Peyer's patch (tissue), 4 donors: ENCODE results near the gene BMPER. TPM values are rescaled to one million over a fixed set of nuclear protein-coding genes. Genes with fewer than 3 reads are reported as not detected.

ENCODE experiments used
- DNase-seq, 3 donors: peaks; one replicate each; pipeline ENCODE4 v3.0.0-alpha.2; 2017 to 2019
- H3K27ac ChIP-seq, 4 donors: fragments of 200-600 bp; sonication (generic); one replicate each; pipeline ENCODE4 v1.5.1; 2016 to 2019
- H3K27me3 ChIP-seq, 2 donors: fragments of 200-600 bp; sonication (generic); one replicate each; pipeline ENCODE4 v1.5.1; 2019
- H3K36me3 ChIP-seq, 3 donors: fragments of 200-600 bp; sonication (generic); one replicate each; pipeline ENCODE4 v1.5.1; 2016 to 2019
- H3K4me1 ChIP-seq, 4 donors: fragments of 200-600 bp; sonication (generic); one replicate each; pipeline ENCODE4 v1.5.1; 2016 to 2019
- H3K4me3 ChIP-seq, 4 donors: fragments of 200-600 bp; sonication (generic); 1 replicate in 3 of 4; 2 replicates in 1 of 4; pipeline ENCODE4 v1.5.1; 2016 to 2019; ENCODE audit warnings: mild to moderate bottlenecking in 1 of 4
- H3K9me3 ChIP-seq, 4 donors: fragments of 200-600 bp; sonication (generic); one replicate each; pipeline ENCODE4 v1.5.1; 2016 to 2019; ENCODE audit warnings: mild to moderate bottlenecking in 1 of 4
- POLR2A ChIP-seq, 2 donors: fragments of 450-650 bp; IDR thresholded peaks; one replicate each; pipeline ENCODE4 v1.5.1; 2017; ENCODE audit warnings: antibody characterized with exemption in 2 of 2, mild to moderate bottlenecking in 2 of 2, moderate library complexity in 2 of 2
- total RNA-seq, 4 donors: library from RNA; depleted of rRNA; stranded (reverse); fragments of >200 nt; gene quantifications; one replicate each; pipeline ENCODE4 v1.1.0, GENCODE V29; 2016
- TF ChIP-seq, protein P1 (sequence below), 6 experiments: fragments of 450-650 bp in 4 of 6; fragments of 200-600 bp in 2 of 6; sonication (generic) in 1 of 6; IDR thresholded peaks; one replicate each; pipeline ENCODE4 v1.5.1; 2017 to 2019; ENCODE audit warnings: antibody characterized with exemption in 6 of 6, mild to moderate bottlenecking in 3 of 6, moderate library complexity in 1 of 6

BMPER gene
- total RNA-seq, 4 donors from 2014 or later: 4.0 to 50.3 (median 17.6) TPM

DNA sequence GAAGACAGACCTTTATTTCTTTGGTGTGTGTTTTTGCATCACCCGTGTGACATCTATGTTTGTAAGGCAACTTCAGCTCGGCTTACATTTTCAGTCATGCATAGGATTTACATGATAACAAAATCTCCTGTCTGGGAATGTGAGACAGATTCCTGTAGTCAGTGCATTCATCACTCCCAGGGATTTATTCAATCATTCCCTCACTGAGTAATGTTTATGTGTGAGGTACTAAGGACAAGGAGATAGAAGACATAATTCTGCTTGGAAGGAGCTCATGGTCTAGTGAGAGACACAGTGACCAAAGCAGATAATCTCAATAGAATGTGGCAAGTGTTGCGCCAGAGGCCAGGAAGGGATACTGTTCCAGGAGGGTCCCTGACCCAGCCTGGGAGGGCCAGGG lies 35.2 kb upstream of the BMPER start:
- Histone ChIP-seq H3K4me3 (no peak overlapping the region), H3K4me1 (no peaks in the 10 kb centered on the region), H3K27ac (no peak overlapping the region), H3K9me3 (no peaks in the 10 kb centered on the region), H3K36me3 (no peaks in the 10 kb centered on the region), H3K27me3 (no peaks in the 10 kb centered on the region)
- TF ChIP-seq POLR2A (IDR thresholded peaks at IDR 0.05): no peak
- TF ChIP-seq, protein P1, sequence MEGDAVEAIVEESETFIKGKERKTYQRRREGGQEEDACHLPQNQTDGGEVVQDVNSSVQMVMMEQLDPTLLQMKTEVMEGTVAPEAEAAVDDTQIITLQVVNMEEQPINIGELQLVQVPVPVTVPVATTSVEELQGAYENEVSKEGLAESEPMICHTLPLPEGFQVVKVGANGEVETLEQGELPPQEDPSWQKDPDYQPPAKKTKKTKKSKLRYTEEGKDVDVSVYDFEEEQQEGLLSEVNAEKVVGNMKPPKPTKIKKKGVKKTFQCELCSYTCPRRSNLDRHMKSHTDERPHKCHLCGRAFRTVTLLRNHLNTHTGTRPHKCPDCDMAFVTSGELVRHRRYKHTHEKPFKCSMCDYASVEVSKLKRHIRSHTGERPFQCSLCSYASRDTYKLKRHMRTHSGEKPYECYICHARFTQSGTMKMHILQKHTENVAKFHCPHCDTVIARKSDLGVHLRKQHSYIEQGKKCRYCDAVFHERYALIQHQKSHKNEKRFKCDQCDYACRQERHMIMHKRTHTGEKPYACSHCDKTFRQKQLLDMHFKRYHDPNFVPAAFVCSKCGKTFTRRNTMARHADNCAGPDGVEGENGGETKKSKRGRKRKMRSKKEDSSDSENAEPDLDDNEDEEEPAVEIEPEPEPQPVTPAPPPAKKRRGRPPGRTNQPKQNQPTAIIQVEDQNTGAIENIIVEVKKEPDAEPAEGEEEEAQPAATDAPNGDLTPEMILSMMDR (IDR thresholded peaks at IDR 0.05): no peak
- DNase-seq: no peak

DNA sequence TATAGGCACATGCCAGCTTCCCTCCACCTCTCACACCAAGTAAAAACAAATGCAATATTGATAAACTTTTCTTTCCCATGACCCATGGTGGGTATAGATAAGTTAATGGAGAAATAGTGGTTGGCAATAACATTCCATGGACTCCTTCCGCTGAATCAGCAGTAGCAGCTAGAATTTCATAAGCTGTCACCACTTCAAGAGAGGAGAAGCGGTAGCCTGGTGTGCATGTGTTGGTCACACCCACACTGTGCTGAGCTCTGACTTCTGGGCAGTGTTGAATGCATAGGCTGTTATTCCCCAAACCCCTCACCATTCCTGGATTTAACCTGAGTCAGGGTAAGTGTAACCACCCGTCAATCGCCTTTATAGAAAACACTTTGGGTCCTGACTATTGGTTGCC lies 32.5 kb upstream of the BMPER start:
- no peak for TF ChIP-seq POLR2A (IDR thresholded peaks at IDR 0.05)
- TF ChIP-seq, protein P1 (IDR thresholded peaks at IDR 0.05): no peak
- Histone ChIP-seq H3K9me3 (no peaks in the 10 kb centered on the region), H3K4me3 (no peak overlapping the region)

DNA sequence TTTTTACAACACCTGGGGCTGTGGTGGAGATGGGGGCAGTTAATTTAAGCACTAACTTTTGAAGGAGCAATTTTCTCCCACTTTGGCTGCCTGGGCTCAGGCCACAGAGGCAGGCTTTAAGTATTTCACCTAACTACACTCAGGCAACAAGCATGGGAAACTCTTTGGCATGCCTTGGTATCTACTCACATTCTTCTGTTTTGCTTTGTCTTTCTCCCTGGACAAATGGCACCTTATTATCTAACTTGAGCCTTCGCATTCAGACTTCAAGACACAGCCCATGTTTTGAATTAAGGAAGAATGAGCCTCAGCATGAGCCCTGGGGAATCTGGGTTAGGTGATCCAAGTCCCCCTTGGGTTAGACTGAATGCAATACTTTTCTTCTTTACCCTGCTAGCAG lies 31.8 kb upstream of the BMPER start:
- no peak for DNase-seq
- no peaks in the 10 kb centered on the region for H3K27me3 ChIP-seq
- H3K27ac ChIP-seq: no peak overlapping the region
- H3K36me3 ChIP-seq: no peaks in the 10 kb centered on the region
- no peaks in the 10 kb centered on the region for H3K9me3 ChIP-seq
- H3K4me3 ChIP-seq: no peak overlapping the region
- TF ChIP-seq POLR2A (IDR thresholded peaks at IDR 0.05): no peak
- TF ChIP-seq, protein P1 (IDR thresholded peaks at IDR 0.05): no peak
- H3K4me1 ChIP-seq: no peaks in the 10 kb centered on the region

More for the DNA sequence above, 32.5 kb upstream of the BMPER start:
- no peaks in the 10 kb centered on the region for H3K27me3 ChIP-seq
- DNase-seq: no peak
- H3K27ac ChIP-seq: no peak overlapping the region
- H3K4me1 ChIP-seq: no peaks in the 10 kb centered on the region
- no peaks in the 10 kb centered on the region for H3K36me3 ChIP-seq

DNA sequence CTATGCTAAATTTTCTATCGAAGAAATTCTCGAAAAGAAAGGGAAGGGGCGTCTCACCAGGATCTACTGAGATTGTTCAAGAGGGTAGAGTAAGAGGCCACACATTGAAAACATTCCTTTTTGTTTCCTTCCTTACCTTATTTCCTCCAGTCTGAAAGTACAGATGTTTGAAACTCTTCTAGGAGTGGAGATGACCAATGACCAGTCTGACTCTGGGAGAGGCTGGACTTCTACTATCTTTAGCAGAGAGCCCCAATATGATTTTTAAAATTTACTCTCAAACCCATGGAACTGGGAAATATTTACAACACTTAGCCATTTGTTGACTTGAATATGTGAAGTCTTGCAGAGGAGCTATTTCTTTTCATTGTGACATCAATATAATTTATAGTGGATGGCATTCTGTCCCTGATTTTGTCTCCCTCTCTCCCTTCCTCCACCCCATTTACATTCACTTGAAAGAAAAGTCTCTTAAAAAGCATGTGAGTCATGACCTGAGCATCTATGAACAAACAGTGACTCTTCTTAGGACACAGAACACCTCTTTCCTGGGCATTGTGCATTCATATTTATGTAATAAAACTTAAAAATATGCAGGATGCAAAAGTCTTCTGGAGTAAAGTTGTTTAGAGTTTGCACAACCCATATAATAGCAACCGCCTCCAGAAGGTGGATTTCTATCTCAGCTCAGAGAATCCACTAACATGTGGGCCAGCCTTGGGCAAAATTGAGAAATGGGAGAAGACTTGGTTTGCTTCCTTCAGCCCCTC lies 31.2 kb upstream of the BMPER start:
- H3K9me3 ChIP-seq: no peaks in the 10 kb centered on the region

DNA sequence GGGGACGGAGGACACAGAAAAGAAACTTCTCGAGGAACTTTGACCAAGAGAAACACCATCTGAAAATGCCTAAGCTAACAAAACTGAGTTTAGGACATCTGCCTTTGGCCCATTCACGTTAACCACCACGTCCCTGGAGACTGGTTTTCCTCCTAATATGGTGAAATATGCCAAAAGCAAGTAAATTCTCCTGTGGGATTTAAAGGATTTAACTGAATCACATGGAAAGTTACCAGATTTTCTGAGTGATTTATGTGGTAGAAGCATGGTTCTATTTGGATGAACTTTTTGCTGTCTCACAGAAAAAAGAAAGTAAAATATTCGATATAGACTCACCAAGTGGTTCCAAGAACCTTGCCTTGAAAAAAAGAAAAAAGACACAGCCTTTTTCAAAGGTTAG lies 30.4 kb upstream of the BMPER start:
- Histone ChIP-seq H3K4me3 (no peak overlapping the region), H3K9me3 (no peaks in the 10 kb centered on the region), H3K27me3 (no peaks in the 10 kb centered on the region), H3K4me1 (no peaks in the 10 kb centered on the region), H3K36me3 (no peaks in the 10 kb centered on the region), H3K27ac (no peak overlapping the region)
- TF ChIP-seq POLR2A (IDR thresholded peaks at IDR 0.05): no peak
- TF ChIP-seq, protein P1 (IDR thresholded peaks at IDR 0.05): no peak
- no peak for DNase-seq

More for the DNA sequence above, 31.2 kb upstream of the BMPER start:
- no peak for DNase-seq
- Histone ChIP-seq H3K27me3 (no peaks in the 10 kb centered on the region), H3K4me3 (no peak overlapping the region), H3K4me1 (no peaks in the 10 kb centered on the region), H3K27ac (no peak overlapping the region), H3K36me3 (no peaks in the 10 kb centered on the region)
- TF ChIP-seq, protein P1 (IDR thresholded peaks at IDR 0.05): no peak
- TF ChIP-seq POLR2A (IDR thresholded peaks at IDR 0.05): no peak
